NB4 (cell line): ENCODE measurements around the gene RAD51B.

ENCODE experiments used
- DNase-seq: peaks from one replicate; pipeline ENCODE4 v3.0.0; 2010; ENCODE audit warnings: low read depth
- H3K4me3 ChIP-seq: one replicate; pipeline ENCODE4 v1.5.1; 2011; ENCODE audit warnings: mild to moderate bottlenecking, low read depth, low read length, moderate library complexity
- MYC ChIP-seq: IDR thresholded peaks from 2 replicates; pipeline ENCODE4 v1.6.1; 2011; ENCODE audit warnings: low read depth, low read length
- POLR2A ChIP-seq: IDR thresholded peaks from 2 replicates; pipeline ENCODE4 v1.6.1; 2011; ENCODE audit warnings: mild to moderate bottlenecking; ENCODE audit not compliant: insufficient read length; ENCODE audit errors: extremely low read depth
- TF ChIP-seq, protein P1 (sequence below): IDR thresholded peaks from one replicate; pipeline ENCODE4 v1.5.1; 2012; ENCODE audit warnings: low read depth, low read length
- TF ChIP-seq, protein P2 (sequence below): IDR thresholded peaks from 2 replicates; pipeline ENCODE4 v1.6.1; 2011; ENCODE audit warnings: low read depth, low read length

Gene RAD51B

DNA sequence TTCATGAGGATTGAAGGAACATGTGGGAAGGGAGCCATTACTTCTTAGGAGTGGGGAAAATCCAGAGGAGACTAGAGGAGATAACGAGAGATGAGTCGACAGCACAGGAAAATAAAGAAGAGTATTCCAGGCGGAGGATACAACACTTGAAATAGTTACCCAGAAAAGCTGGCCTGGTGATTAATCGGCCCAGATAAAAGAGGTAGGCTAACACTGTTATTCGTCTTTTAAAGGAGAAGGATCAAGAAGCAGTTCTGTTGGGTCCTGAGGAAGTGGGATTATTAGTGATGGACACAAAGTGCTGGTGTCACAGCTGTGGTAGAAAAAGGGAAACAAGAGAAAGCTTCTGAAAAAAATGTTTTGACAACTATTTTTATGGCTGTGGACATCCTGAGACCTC, 548.0 kb downstream of the RAD51B start:
- H3K4me3 ChIP-seq, result no peak overlapping the region
- DNase-seq, result no peak
- TF ChIP-seq MYC (no peak), POLR2A (no peak)
- TF ChIP-seq, protein P1, sequence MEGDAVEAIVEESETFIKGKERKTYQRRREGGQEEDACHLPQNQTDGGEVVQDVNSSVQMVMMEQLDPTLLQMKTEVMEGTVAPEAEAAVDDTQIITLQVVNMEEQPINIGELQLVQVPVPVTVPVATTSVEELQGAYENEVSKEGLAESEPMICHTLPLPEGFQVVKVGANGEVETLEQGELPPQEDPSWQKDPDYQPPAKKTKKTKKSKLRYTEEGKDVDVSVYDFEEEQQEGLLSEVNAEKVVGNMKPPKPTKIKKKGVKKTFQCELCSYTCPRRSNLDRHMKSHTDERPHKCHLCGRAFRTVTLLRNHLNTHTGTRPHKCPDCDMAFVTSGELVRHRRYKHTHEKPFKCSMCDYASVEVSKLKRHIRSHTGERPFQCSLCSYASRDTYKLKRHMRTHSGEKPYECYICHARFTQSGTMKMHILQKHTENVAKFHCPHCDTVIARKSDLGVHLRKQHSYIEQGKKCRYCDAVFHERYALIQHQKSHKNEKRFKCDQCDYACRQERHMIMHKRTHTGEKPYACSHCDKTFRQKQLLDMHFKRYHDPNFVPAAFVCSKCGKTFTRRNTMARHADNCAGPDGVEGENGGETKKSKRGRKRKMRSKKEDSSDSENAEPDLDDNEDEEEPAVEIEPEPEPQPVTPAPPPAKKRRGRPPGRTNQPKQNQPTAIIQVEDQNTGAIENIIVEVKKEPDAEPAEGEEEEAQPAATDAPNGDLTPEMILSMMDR, result no peak
- TF ChIP-seq, protein P2, sequence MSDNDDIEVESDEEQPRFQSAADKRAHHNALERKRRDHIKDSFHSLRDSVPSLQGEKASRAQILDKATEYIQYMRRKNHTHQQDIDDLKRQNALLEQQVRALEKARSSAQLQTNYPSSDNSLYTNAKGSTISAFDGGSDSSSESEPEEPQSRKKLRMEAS, result no peak

DNA sequence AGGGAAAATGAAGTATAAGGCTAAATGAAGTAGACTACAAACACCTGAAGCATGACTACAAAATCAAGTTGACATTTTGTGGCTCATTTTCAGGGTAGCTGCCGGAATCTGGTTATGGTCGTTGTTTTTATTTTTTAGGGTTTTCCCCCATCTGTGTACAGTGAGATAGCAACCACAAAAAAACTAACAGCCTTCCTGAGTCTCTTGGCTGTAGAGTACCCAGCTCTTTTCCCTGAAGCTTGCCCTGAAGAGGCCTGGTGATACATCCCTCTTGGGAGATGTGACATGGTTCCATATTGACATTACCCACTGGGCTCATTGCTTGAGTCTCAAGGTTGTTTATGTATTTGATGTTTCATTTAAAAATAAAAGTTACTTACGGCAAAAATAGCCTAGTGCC, 549.3 kb downstream of the RAD51B start:
- no peak overlapping the region for H3K4me3 ChIP-seq
- TF ChIP-seq, protein P1, result no peak
- no peak for TF ChIP-seq POLR2A
- TF ChIP-seq, protein P2, result no peak
- TF ChIP-seq MYC, result no peak
- DNase-seq, result no peak

DNA sequence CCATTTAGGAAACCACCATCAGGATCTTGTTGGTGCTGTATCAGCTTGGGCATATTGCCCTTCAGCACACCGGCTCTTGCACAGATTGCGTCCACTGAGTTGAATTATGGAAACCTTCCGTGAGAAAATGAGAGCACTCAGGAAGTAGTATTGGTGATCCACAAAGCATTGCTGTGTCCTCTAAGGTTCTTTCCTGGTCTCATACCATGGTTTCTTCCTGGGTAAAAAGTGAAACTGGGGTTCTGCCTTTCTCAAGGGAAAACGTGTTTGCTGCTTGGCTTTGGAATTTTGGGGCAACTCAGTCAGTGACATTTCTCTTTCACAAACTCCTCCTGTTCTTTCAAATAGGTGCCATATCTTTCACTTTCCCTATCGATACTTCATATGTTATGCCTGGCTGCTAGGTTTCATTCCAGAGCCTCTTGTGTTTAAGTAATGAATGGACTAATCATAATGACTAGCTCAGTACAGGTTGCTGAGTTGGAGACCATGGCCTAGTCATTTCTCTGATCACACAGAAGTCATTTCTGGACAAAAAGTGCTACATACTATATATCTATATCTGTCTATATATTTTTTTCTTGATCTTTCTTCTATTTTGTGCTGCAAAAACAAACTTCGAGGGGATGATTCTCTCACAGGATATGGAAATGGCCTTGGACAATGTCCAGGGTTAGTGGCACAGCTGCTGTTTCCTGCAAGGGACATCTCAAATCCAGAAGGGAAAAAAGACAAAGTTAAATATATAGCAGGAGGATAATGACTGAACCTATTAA, 549.9 kb downstream of the RAD51B start:
- DNase-seq, result no peak
- H3K4me3 ChIP-seq, result no peak overlapping the region
- no peak for TF ChIP-seq POLR2A
- TF ChIP-seq, protein P1, result no peak
- TF ChIP-seq, protein P2, result no peak
- no peak for TF ChIP-seq MYC

DNA sequence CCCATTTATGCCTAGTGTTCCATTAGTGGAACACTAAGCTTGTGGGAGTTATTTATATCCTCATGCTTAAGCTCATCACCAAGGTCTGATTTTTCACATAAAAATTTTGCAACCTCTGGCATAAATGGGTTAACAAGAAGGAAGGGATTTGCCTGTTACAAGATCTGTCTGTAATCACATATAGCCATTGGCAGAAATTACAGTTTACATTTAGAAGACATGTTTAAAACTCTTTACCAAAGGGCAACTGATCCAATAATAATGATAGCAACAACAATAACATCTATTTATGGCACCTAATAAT, 550.4 kb downstream of the RAD51B start:
- TF ChIP-seq, protein P1, result no peak
- TF ChIP-seq POLR2A (no peak), MYC (no peak)
- TF ChIP-seq, protein P2, result no peak
- no peak for DNase-seq
- no peak overlapping the region for H3K4me3 ChIP-seq

DNA sequence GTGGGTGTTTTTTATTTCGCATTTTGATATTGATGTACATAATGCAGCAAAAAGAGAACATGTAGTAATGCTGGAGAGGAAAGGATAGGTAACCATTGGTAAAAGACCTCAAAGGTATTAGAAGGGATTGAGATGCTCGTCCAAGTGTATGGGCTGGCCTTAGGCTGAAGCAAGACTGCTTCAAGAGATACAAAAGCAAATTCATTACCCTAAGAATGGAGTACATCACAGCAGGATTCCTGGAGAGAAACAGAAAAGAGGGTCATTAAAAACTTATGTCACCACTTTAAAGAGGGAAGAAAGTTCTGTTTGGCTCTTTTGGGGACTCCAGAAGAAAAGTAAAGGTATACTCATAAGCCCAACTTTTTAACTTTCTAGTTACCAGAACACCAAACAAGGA, 552.8 kb downstream of the RAD51B start:
- no peak for DNase-seq
- H3K4me3 ChIP-seq, result no peak overlapping the region
- no peak for TF ChIP-seq MYC
- TF ChIP-seq, protein P1, result no peak
- TF ChIP-seq POLR2A, result no peak
- TF ChIP-seq, protein P2, result no peak
